RPMI7951 (cell line): ENCODE measurements around the gene ABHD11. TPM values are rescaled to one million over a fixed set of nuclear protein-coding genes. Genes with fewer than 3 reads are reported as not detected.
"Not testable (repeated sequence)": the region's sequence is repeated elsewhere in the genome, so short reads cannot be mapped to it uniquely, and the experiment has no call there.

Experiments
- DNase-seq: peaks from one replicate; pipeline ENCODE4 v3.0.0-alpha.2; 2012; ENCODE audit warnings: low read depth
- total RNA-seq: library from RNA; depleted of rRNA; stranded (reverse); fragments of >200 nt; shearing (Covaris generic); gene quantifications from 2 replicates; pipeline ENCODE4 v1.2.3, GENCODE V29; 2014

Gene ABHD11
- total RNA-seq, 1 experiment from 2014 or later = 20.7 TPM

- DNase-seq = no peak
These were observed 4.4 kb upstream of the ABHD11 start for GRCh38 chr7:73742753-73743641.

- no peak for DNase-seq
These were observed 3.7 kb upstream of the ABHD11 start for GRCh38 chr7:73742338-73742752.

- no peak for DNase-seq
These were observed 3.0 kb upstream of the ABHD11 start for GRCh38 chr7:73741600-73741999.

GRCh38 chr7:73740771-73741170, 2.2 kb upstream of the ABHD11 start:
- no peak for DNase-seq

- DNase-seq = no peak
These were observed 1.6 kb upstream of the ABHD11 start for GRCh38 chr7:73740212-73740611.

GRCh38 chr7:73739387-73739767, 775 bp upstream of the ABHD11 start:
- no peak for DNase-seq

- peak; percentile 54 for DNase-seq
These were observed 386 bp downstream of the ABHD11 start for GRCh38 chr7:73738220-73738611.

- DNase-seq = no peak
These were observed 947 bp downstream of the ABHD11 start for GRCh38 chr7:73737491-73738219.

GRCh38 chr7:73736885-73737284, 1.7 kb downstream of the ABHD11 start:
- no peak for DNase-seq

GRCh38 chr7:73735528-73735905, 3.1 kb downstream of the ABHD11 start:
- no peak for DNase-seq

- peak; percentile 93 for DNase-seq
These were observed 3.7 kb downstream of the ABHD11 start for GRCh38 chr7:73734619-73735527.

GRCh38 chr7:73732397-73732796, 6.2 kb downstream of the ABHD11 start:
- DNase-seq = no peak

- DNase-seq = no peak
These were observed 8.1 kb downstream of the ABHD11 start for GRCh38 chr7:73730485-73730884.

GRCh38 chr7:73728551-73728950, 10.1 kb downstream of the ABHD11 start:
- DNase-seq = no peak

GRCh38 chr7:73727952-73728351, 10.7 kb downstream of the ABHD11 start:
- DNase-seq = no peak

- DNase-seq = no peak
These were observed 12.5 kb downstream of the ABHD11 start for GRCh38 chr7:73726083-73726466.

GRCh38 chr7:73723813-73724212, 14.8 kb downstream of the ABHD11 start:
- no peak for DNase-seq

- no peak for DNase-seq
These were observed 15.8 kb downstream of the ABHD11 start for GRCh38 chr7:73722785-73723184.

GRCh38 chr7:73722182-73722581, 16.4 kb downstream of the ABHD11 start:
- DNase-seq = not testable (repeated sequence)

- DNase-seq = peak; percentile 82
These were observed 17.2 kb downstream of the ABHD11 start for GRCh38 chr7:73721377-73721817.

- DNase-seq = not testable (repeated sequence)
These were observed 18.2 kb downstream of the ABHD11 start for GRCh38 chr7:73720443-73720842.

- DNase-seq = no peak
These were observed 18.8 kb downstream of the ABHD11 start for GRCh38 chr7:73719806-73720169.
